DMS 273 (cell line): Measurements from ENCODE around the gene TTC28.
"Not testable (repeated sequence)": the region's sequence is repeated elsewhere in the genome, so short reads cannot be mapped to it uniquely, and the experiment has no call there.

Experiments used
- DNase-seq: peaks from one replicate; lab custom pipeline; 2025; ENCODE audit not compliant: unreplicated experiment; lab: John Stamatoyannopoulos, UW

Gene TTC28

DNA sequence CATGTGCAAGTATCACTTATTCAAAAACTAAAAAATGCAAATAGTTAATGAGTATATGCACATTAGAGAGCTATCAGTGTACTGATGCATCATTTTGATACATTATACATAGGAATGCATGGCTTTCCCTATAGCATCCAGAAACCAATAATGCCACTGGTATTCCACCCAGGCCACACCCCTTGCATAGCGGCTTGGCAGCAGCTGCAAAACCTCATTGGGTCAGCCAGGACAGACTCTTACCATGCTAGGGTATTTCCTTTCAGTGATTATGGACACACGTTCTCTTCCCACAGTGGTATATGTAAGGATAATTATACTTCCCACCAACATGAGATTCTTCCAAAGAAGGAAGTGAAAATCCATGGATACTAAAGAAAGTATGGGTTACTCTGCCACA is 614.7 kb downstream of the TTC28 start:
- no peak for DNase-seq

DNA sequence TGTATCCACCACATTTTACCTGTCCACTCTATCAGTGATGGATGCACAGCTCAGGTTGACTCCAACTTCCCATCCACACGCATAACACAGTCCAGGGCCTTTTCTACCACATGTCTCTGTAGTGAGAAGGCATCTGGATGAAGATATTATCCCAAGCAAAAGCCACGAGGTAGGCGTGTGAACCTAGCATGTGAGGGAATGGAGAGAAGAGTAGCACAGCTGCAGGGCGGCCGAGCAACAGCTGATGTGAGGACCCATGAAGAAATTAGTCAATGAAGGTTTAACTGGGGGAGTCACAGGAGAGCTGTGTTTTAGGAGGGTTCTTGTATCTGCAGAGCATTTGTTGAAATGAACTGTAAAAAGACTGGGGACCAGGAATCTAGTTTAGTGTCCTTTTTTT is 616.0 kb downstream of the TTC28 start:
- no peak for DNase-seq

DNA sequence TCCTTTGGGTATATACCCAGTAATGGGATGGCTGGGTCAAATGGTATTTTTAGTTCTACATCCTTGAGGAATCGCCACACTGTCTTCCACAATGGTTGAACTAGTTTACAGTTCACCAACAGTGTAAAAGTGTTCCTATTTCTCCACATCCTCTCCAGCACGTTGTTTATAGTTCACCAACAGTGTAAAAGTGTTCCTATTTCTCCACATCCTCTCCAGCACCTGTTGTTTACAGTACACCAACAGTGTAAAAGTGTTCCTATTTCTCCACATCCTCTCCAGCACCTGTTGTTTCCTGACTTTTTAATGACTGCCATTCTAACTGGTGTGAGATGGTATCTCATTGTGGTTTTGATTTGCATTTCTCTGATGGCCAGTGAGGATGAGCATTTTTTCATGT is 619.0 kb downstream of the TTC28 start:
- DNase-seq, result not testable (repeated sequence)

DNA sequence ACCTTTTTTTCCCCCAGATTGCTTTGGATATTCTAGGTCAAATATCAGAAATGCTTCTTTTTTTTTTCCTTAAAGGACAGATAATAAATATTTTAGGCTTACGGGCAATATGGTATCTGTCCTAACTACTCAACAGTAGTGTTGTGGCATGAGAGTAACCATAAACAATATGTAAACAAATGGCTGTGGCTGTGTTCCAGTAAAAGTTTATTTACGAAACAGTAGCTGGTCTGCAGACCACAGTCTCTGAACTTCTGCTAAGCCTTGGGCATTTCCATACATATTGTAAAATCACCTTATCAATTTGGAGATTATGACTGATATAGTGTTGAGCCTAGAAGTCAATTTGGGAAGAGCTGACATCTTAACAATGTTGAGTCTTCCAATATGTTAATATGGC is 621.6 kb downstream of the TTC28 start:
- DNase-seq, result no peak

DNA sequence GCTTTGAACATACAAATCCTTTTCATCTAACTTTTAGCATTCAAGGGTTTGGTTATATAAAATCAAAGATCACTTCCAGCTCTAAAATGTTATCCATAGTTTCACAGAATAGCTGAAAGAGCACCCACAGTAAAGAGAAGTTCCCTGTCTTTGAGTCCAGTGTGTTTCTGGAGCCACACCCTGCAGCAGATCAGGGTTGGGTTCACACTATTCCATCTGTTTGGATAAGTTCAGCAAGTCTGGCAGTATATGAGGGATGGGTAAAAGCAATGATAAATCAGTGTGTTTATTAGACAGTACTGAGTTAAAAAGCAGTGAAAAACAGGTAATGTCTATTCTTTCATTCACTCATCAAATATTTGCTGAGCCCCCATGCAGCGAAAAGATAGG is 624.8 kb downstream of the TTC28 start:
- DNase-seq, result no peak

DNA sequence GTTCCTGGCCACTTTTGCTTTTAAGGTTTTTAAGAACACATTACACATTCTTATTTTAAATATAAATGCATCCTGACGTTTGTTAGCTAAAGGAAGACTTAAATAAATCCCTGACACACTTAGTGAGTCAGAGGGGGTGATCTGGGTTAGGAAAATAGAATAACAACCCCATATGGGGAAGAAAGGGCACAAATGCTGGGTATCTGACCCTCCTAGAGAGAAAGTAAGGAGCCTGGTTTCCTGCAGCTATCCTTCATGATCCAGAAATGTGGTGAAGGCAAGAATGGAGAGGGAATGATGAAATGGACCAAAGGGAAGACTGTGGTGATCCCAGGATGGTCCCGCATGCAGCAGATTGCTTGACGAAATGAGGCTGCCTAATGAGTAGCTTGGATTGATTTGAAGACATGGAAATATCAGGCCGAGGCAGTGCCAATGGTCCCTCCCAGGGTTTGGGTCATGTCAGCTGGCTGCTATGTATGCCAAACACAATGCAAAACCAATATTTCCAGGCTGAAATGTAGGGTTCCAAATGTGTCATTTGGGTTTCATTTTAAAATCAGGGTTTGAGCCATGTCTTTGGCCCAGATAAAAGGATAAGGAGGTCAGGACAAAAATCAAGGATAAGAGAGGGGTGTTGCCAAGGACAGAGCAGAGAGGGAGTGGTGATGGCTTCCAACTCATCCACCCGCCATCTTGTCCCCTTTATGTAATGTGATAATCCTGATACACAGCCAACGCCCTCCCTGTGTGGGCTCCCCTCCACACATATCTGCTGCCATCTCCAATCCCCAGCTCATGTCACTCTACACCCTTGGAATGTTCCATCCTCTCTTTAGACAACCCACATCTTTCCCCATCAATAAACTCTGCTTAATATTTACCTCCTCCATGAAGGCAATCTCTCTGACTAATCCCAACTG is 625.5 kb downstream of the TTC28 start:
- no peak for DNase-seq

DNA sequence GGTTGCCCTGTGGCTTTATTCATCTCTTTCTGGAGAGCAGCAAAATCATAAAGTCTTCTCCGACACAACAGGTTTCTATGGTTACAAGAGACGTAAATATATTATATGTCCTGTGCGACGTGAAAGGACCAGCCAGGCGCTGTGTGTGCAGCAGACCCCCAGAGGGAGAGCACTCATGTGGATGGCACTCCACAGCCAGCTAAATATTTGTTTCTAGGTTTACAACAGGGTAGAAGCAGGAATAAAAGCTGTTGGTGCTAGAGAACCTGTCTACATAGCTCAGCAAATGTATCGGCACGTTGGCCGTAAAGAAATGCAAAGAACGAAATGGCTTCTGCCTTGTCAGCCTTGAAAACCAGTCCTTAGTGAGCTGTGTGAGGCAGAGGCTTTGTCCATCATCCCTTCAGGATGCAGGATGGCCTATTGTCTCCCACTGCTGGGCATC is 626.8 kb downstream of the TTC28 start:
- DNase-seq, result no peak

DNA sequence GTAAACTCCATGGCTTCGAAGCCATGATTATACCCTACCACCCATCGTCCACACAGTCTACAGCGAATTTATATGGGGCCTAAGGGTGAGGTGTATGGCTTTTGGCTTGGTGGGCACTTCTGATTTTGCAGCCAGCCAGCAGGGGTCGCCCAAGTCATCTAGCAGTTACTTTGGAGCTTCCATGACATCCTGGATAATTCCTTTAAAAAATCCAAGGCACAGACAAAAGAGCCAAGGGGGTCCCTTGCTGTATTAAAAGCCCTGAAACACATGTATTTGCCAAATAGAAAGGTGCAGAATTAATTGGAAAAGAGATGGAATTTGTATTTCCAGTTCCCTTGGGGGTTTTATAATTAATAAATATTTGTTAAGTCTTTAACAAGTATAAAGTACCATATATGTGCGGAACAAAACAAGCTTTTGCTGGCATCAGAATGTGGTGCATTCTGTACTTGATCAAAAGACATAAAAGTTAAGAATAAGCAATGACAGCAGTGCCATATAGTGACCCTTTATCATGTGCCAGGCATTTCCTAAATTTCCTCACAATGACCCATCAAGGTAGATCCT is 627.8 kb downstream of the TTC28 start:
- DNase-seq, result peak; percentile 69

DNA sequence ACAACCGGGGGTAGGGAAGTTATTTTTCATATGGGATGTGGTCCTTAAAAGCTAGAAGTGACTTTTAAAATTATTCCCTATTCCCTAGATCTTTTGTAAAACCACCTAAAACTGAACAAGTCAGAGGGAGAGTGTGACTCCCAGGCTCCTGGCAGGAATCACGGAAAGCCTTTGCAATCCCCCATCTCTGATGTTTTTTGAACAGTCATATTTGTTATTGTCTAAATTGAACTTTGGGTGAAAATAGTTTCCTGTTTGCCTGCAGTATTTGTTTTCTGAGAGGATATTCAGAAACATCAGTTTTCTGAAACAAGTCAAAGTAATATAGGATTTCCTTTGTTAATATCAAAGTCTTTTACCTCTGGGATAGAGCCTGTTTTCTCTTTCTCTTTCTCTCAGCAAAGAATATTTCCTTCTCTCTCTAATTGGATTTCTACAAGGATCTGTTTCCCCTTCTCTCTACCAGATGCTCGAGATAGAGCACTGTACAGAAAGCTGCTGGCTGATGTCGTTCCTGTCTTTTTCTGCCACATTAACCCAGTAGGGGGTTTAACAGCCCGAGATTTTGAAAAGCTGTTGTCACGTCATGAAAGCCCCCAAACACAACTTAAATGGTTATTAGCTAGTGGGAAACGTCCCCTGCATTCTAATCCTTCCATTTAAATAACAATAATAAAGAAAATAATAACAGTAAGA is 628.4 kb downstream of the TTC28 start:
- no peak for DNase-seq

DNA sequence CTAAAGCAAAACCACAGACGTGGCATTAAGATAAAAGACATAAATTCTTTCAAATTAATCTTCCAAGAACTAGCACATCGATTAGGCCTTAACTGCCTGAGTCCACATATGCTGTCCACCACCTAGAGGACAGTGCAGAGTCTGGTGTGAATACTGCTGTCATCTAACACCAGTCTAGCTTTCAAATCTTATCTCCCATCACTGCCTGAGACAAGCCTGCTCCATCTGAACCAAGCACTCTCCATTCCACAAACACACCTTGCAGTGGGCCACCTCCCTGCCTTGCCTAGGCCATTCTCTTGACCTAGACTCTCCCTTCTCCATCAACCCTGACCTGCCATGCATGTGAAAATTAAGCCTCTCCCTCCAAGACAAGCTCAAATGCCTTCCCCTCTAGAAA is 631.1 kb downstream of the TTC28 start:
- DNase-seq, result no peak

DNA sequence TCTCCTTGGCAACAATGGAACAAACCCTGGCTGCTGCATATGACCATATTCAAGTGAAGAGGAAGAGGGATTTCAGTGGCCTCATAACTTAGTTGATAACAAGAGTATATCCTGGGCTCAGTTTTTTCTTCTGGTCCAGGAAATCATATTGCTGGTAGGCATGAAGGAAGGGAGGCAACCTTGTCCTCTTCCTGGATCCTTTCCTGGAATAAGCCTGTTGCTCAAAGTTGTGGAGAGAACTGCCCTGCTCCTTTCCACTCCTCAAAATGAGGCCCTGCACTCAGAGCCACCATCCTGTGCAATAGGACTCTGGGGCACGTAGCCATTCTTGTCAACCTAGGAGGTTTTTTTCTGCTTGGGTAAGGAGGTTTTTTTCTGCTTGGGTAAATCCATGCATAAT is 631.9 kb downstream of the TTC28 start:
- no peak for DNase-seq

DNA sequence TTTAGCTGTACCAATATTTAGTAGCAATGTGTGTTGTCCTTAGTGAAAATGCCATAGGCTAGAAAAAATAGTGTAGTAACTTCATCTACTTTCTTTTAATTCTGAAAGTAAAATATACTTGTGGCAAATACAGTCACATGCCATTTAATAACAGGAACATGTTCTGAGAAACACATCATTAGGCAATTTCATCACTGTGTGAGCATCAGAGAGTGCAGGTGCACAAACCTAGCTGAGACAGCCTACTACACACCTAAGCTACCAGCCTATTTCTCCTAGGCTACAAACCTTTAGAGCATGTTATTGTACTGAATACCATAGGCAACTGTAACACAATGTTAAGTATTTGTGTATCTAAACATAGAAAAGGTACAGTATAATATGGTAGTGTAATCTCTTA is 633.5 kb downstream of the TTC28 start:
- DNase-seq, result no peak

DNA sequence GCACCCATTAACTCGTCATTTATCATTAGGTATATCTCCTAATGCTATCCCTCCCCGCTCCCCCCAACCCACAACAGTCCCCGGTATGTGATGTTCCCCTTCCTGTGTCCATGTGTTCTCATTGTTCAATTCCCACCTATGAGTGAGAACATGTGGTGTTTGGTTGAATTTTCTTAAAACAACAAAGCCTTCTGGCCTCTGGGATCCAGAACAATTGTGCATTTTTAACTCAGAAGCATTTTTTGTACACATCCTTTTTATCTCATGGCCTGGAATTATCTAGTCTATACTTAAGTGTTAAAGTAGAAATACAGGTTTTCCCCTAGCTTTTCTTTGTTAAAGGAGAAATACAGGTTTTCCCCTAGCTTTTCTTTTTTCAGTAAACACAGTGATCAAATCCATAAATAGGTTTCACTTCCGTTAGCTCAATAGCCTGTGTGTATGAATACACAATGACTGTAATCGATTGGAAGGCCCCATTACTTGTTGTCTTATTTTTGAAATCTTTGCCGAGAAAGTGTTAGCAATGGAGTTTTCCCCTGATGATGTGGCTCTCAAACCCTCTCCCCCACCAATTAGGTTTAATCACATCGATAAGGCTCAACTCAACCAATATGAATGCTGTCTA is 635.0 kb downstream of the TTC28 start:
- no peak for DNase-seq

DNA sequence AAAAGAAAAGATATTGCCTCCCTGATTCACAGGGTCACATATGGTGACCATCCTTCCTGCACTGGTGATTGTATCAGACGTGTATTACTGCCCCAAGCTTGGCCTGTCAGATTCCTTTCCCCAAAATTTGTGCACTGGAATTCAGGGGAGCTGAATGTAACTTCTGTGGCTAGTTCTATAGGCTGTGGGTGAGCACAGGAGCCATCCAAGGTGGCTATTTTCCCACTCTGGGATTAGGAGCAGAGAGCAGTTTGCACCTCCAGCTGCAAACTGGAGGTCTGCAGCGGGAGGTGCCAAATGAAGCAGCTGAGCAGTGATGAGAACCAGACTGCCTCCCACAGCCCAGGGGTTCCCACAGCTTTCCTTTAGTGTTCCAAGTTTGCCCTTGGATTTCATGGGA is 636.4 kb downstream of the TTC28 start:
- DNase-seq, result no peak

DNA sequence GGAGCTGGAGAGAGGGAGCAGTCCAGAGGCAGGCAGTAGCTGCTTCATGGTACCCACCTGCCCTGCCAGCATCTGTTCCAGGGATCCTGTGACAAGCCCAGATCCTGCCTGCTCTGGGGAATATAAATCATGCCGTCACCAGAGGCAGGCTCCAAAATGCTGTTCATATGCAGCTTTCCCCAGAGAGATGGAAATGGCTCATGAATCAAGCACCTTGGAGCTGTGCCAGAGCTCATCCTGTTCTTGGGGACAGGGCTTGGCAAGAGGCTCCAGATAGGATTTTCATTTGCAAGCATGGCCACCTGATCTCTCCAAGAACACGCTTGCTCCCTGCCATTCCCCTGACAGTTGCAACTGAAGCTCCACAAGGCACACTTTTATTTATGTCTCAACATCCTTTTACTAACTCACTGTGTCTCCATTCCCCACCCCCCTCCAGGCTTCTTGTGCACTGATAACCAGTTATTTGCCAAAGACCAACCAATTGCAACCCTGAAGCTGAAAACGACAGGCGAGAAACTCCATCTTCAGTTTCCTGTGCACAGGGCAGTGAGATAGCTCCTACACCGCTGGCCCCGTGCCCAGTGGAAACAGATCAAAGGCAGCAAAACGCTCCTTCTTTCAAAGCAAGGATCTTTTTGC is 644.8 kb downstream of the TTC28 start:
- DNase-seq, result peak; percentile 93

DNA sequence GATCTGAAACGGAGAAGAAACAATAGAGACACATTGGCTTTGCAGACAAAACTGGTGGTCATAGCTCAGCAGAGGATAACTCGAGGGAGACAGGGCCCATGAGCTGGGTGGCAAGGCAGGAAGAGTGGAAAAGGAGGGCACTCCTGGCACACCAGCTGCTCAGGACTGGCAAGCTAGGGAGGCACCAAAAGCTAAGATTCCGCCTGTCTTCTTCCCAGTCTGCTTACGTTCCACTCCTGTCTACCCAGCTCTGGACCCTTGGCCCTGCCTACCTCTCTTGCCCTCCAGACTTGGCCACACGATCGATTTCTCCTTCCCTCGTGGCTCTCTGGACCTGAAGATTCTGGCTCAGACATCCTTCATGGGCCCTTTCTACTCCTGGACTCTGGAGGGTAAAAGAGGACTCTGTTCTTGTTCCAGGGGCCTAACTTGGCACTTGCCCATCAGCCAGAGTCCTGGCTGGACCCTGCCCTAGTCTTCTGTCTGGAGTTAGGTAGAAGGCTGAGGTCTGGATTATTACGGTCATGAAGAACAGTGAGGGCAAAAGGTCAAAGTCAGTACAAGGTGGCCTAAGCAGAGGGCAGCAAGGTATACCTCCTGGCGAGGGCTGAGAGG is 645.4 kb downstream of the TTC28 start:
- DNase-seq, result no peak

DNA sequence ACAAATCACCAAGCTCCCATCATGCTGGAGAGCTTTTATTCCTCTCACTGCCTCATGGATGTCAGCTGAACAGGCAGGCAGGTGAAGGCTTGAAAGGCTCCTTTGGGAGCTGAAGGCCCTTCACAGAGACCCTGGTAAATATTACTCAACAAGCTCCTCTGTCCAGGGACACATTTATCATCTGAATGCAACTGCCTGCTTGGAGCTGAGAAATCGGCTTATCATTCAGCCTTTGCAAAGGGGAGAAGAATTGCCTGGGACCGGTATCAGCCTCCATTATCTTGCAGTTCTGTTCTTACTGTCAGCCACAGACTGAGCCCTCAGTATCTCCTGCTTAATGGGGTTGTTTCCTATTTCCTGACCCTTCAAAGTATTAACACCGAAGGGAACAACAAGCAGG is 646.8 kb downstream of the TTC28 start:
- DNase-seq, result no peak

DNA sequence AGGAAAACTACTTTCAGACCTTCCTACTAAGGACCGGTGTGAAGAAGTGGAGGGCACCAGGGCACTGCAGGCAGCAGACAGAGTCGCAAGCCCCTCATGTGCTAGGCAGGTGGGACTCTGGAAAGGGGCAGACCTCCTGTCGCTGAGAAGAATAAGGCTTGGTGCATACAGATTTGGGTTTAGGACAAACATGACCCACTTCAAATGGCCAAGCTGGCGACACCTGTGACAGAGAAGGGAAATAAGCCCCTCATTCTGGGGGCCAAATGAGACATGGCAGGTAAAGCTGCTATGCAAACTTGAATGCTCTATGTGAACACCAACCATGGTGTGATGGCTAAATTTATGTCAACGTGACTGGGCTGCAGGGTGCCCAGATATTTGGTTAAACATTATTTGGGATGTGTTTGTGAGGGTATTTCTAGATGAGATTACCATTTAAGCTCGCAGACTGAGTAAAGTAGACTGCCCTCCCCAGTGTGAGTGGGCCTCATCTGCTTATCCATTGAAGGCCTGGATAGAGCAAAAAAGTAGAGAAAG is 648.2 kb downstream of the TTC28 start:
- DNase-seq, result no peak

DNA sequence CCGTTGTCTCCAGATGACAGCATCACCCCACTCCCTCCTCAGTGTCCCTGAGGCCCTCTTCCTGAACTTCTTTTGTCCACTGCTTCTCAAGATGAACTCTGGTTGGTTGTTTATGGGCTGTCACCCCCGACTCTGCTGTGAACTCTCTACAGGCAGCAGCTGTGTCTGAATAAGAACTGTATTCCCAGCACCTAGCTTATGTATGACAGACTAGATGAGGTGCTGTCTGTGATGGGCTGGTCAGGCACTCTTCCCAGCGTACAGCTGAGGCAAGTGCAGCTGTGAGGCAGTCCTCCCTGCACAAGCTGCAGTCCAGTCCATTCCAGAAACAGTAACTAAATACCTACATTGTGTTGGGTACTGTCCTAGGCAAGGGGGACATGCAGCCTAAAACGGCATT is 649.2 kb downstream of the TTC28 start:
- no peak for DNase-seq

DNA sequence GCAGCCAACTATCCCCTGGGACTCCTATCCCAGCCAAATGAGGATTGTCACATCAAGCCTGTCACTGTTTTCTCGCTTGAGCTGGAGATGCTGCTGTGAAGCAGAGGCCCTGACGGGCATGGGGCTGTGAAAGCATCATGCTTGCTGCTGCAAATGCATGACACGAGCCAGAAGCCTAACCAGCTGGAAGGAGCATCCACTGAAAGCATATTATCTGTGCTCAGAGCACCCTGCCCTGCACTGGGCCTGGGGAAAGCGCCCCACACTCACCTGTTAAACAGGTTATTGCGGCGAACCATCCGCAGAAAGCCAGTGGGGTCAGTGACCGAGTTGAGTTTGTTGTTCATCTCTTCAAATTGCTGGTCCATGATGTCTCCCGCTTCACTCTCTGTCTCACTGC is 649.7 kb downstream of the TTC28 start:
- no peak for DNase-seq
